HG02642 (cell line): ENCODE data around the gene IFIT1B.

Experiments used
- ATAC-seq: cut with Tn5 transposase; IDR thresholded peaks from one replicate; pipeline ENCODE4 v1.9.1; 2021; ENCODE audit warnings: mild to moderate bottlenecking; ENCODE audit not compliant: unreplicated experiment, poor library complexity

IFIT1B gene

DNA sequence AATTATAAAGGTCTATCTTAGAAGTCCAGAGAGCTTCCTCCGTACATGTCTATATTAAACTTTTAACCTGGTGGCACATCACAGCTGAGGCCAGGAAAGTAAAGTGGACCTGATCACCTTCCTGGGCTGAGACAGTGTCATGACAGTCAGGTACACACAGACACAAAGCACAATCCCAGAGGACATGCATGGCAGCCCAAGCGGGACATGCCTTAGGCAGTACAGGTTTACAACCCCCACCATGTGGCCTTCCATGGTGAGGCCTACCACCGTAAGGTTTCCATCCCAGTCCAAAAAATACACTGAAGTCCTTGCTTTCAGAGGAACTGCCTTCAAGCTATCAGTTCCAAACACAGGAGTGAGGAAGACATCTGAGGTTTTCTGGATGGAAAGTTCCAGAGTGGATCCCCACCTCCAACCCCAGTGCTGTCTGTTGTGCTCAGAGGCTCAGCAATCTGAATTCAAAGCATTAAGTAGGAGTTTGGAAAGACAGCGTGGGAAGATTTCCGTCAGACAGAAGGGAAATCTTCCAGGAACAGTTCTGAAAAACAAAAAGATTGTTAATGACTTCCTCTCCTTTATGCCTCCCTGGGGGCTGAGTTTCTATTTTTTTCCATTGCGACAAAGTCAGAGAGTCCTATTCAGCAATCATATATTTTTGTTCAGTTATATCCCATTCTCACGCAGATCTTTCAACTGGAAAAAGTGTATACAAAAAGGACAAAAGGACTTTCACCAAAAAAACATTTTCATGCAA lies 30.0 kb upstream of the IFIT1B start:
- no peak for ATAC-seq

DNA sequence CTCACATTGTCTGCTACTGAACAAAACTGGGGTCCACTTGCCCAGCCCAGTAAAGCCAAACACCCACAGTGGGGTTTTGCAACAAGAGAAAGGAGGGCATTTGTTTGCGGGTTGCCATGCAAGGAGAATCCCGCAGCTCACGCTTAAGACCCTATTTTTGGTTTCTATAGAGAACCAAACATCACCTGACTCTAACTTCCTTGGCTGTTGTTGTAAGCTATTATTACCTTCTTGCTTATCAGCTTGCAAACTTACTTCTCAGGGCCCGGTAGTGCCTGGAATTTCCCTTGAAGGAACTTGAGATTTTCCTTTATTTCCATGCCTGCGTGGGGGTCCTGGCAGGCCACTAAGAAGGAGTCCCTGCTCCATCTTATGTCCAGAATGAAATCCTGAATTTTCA lies 29.4 kb upstream of the IFIT1B start:
- ATAC-seq: no peak

DNA sequence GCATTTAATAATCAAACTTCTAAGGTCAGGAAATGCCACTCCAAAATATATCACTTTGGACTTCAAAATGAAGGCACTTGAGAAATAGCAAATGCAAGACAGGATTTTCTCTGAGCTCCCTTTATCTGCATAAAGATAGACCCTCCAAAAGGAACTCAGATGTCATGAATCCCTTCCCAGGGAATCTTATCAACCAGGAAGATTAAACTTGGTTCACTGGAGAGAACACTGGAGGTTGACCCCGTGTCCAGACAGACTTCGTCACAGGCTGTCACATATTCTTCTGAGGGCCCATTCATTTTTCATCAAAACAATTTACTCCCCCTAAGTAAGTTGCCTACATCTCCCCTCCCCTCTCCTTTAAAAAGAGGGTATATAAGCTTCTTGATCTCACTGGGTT lies 28.9 kb upstream of the IFIT1B start:
- ATAC-seq: no peak

DNA sequence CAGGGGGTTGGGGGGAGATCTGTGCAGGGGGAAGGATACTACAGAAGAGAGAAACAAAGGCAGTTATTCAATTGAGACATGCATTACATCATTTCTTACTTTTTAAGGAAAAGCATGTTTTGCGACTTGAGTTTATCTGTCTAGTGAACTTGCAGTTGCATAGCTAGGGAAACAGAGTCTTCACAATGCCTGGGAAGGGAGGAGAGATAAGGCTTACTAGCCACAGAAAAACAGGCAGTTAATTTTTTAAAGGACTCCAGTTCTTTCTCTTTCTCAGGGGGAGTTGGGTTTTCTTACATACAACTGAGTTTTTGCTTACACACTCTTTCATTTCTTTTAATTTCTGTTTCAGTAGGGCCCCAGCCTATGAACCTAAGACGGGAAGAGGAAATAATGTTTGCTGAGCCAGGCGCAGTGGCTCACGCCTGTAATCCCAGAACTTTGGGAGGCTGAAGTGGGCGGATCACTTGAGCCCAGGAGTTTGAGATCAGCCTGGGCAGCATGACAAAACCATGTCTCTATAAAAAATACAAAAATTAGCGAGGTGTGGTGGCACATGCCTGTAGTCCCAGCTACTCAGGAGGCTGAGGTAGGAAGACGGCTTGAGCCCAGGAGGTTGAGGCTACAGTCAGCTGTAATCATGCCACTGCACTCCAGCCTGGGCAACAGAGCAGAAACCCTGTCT lies 27.1 kb upstream of the IFIT1B start:
- peak; percentile 44 for ATAC-seq

DNA sequence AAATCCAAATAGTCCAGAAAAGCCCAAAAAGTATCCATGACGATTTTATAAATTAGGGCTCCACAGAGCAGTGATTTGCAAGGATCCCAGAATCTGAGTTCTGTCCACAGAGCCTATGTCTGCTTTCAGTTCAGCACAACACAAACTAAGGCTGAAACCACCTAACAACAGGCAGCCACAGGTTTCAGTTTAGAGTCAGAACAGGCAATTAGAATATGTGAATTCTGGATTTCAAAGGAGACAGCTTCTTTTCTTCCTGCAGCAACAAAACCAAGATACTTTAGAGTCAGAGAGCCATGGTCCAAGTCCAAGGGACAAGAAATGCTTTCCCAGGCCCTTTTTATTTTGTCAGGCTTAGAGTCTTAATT lies 26.5 kb upstream of the IFIT1B start:
- peak; percentile 81 for ATAC-seq

DNA sequence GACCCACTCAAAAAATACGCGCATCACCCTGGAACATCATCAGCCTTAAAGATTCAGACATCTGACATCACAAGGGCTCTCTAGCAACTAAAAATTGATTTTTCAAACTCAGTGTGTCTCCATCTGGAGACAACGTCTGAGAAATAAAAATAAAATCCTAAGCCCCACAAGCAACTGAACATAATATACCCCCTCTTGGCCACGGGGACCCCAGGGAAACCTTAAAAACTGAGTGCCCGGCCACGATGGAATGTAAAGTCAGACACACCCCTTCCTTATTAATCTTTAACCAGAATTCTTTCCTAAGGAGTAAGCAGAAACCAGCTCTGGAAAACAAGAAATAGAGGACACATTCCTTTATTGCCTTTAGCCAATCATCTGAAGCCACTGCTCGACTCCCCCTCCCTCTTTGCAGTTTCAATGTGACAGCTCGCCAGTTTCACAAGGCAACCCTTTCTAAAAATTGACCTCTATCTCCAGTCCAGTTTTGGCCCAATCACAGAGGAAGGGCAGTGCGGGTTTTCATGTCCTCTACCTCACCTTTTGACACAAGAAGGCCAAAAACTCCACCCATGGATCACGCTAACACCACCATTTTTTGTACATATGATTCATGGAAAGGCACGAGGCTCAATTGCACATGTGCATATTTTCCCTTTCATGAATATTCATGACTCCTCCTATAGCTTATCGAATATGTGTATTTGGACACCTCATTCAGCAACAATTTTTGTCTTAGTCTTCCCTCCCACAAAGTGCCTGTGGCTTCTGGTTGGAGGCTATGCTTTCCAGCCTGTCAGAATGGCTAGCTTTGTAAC lies 25.9 kb upstream of the IFIT1B start:
- peak; percentile 36 for ATAC-seq

DNA sequence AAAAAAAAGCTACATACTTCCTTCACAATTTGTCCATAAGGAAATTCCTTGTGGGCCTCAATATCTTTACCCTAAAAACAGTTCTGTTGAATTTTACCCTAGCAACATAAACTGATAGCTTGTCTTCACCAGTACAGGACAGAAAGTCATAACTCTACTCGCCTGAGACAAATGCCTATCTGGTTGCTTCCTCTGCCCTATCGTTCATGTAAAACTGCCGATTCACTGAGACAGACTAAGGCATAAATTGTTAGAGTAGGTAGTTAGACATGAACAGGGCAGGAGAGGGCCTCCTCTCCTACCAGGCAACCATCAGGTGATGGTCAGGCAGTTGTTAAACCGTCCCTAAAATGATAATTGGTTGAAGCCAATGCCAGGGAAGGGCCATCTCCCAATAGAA lies 25.1 kb upstream of the IFIT1B start:
- ATAC-seq: no peak

DNA sequence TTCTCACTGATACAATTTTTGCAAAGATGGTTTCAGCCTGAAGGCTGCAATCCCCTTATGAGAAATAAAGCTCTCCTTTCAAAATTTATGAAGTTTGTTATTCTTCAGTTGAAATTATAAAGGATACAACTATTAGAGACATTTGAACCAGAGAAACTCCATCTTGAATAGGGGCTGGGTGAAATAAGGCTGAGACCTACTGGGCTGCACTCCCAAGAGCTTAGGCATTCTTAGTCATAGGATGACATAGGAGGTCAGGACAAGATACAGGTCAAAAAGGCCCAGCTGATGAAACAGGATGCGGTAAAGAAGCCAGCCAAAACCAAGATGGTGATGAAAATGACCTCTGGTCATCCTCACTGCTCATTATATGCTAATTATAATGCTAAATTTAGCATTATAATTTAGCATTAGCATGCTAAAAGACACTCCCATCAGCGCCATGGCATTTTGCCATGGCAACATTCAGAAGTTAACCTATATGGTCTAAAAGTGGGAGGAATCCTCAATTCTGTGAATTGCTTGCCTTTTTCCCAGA lies 22.4 kb upstream of the IFIT1B start:
- no peak for ATAC-seq

DNA sequence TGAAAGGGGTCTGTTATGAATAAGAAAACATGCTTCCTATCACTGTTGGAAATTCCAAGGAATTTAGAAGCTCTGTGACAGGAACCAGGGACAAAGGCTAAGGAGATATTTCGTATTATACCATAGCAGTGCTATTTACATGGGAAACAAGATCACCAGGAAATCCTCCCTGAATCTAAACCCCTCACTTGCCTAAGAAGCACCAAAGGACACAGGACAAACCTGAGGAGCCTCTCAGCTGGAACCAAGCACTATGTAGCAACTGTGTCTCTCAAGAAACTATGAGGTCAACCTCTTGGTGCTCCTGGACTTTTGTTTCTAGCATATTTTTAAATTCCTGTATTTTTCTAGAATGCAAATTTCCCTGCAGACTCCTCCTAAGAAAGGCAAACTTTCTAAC lies 20.8 kb upstream of the IFIT1B start:
- ATAC-seq: no peak

DNA sequence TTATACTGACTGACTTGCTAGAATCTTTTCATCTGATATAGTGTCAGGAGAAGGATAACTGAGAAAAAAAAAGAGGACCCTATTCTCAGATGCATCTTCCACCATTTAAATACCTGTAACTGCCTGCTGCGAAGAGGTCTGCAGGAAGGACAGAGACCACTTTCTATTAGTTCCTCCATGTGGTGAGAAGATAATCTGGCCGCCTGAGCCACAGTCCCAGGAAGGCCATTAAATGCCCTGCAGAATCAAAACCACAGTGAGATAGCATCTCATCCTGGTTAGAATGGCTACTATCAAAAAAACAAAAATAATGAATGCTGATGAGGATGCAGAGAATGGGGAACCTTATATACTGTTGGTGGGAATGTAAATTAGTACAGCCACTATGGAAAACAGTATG lies 19.9 kb upstream of the IFIT1B start:
- ATAC-seq: no peak

DNA sequence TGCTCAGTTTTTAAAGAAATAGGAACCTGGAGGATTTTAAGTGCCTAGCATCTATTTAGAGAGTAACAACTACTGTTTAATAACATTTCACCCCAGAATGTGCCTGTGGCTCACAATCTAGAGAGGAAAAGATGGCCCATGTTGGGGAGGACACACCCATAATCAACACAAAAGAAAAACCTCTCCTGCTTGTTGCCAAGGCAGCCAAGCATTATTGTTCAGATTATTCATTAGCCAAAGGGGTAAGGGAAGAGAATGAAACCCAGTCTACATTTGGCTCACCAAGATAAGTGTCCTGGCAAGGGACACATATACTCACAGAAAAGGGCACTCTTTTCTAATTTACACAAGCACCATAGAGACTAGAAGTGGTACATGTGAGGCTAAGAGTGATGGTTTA lies 17.7 kb upstream of the IFIT1B start:
- ATAC-seq: no peak

DNA sequence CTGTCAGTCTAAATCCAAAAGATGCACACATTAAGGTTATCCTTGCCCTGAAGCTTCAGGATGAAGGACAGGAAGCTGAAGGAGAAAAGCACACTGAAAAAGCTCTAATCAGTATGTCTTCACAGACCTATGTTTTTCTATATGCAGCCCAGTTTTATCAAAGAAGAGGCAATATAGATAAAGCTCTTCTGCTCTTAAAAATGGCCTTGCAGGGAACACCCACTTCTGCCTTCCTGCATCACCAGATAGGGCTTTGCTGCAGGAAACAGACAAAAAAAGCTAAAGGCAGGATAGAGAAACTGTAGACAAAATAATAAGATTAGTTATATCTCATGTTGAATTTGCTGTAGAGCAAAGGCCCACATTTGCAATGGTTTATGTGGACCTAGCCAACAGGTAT lies 14.9 kb upstream of the IFIT1B start:
- ATAC-seq: no peak

DNA sequence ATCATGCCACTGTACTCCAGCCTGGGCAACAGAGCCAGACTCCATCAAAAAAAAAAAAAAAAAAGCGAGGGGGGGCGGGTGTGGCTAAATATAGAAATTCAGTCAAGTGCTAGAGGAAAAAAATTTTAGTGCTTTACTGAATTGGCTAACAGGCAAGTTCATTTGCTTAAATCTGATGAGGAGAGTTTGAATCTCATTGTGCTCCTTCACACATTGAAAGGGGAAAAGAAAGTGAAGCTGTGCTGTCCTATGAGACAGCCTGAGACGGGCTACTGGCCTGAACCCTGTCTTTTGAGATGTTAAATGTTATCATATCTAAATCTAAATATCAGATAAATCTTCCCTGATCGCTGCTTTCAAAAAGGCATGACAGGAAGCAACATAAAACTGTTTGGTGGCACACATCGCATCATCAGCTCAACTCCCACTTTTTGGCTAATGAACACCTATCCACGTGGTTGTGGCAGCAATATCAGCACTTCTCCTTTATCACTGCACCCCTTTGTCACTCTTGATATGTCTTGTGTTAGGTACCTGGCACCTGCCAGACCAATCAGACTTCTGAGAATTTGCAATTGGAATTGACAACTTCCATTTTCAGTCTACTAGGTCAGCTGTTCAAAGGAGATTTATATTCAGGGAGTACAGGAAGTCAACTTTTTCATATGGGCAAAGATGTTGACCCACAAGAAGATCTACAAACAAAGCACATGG lies 14.0 kb upstream of the IFIT1B start:
- ATAC-seq: no peak

DNA sequence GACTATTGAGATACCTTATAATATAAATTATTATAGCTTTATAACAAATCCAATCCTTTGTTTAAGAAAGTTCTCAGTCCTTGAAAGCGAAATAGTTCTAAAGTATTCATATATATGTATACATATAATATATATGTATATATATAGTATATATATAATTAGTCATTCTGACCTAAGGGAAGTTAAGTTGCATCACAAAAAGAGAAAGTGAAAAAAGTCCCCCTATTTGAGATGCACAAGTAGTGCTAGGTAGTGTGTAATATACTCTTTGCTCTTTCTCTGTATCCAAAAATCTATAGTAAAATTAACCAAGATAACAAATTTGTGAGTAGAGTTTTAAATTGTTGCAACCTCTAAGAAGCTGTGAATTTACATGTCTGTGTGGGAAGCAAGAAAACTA lies 13.3 kb upstream of the IFIT1B start:
- no peak for ATAC-seq

DNA sequence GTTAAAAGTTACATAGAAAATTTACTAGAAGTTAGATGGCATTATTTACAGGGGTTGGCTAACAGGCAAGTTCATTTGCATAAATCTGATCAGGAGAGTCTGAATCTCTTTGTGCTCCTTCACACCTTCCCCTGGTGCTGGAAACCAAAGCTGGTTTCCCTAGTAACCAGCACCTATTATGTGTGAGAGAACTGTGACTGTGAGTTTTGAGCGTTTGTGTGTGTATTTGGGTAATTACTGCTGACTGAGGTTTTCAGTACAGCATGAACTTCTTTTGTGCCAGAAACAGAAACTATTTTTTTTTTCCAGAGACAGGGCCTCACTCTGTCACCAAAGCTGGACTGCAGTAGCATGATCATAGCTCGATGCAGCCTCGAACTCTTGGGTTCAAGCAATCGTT lies 10.3 kb upstream of the IFIT1B start:
- peak; percentile 70 for ATAC-seq

DNA sequence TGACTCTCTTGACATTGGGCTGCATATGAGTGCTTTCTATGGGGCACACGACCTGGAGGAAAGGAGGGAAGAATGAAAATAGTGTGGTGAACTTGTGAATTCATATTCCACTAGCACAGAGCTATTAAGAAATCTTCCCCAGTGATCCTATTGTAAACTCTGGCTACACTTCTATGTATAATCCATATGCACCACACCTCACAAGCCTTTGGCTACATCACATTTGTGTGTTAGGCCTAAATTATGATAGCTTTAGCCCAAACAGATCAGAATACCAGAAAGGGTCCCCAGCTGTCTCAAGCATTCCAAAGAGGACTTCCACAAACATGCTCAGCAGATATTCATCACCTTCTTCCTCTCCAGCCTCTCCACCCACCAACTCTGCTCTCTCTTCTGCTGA lies 9.7 kb upstream of the IFIT1B start:
- ATAC-seq: no peak

DNA sequence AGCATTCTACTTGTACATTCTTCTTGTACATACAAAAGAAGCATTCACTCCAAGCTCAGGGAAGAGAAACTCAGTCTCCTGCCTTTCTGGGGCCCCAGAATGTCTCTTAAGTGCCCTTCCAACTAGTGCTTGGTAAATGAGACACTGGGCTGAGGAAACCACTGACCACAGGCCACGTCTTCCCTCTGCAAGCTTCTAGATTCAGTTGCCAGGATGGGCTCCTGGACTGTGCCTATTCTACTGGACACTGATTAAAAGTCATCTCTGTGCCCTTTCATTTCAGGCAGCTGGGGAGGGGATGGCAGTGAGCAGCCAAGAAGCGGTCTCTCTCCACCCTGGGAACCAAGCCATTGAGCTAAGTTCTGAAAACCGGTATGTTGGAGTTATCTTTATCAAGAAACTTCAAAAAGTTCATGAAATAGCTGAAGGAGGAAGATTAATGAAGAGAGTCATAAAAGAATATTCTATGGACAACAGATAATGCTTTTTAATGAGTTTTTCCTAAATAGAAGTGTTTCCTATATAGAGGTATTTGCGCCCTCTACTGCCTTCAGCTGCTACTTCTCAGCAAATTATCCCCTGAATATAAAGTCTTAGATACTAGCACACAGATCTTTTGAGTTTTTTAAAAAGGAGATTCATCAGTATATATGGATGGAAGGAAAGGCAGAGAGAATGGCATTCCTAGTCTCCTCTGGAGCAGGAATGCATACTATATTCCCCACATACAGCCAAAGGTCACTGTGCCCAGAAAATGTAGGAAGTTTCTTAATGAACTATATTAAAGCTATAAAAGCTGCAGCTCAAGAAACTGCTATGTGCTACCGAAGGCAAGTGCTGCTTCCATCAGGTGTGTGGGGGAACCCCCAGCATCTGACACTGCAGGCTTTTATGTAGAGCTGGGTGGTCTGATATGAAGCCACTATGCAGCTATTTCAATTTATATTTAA lies 8.4 kb upstream of the IFIT1B start:
- ATAC-seq: no peak

DNA sequence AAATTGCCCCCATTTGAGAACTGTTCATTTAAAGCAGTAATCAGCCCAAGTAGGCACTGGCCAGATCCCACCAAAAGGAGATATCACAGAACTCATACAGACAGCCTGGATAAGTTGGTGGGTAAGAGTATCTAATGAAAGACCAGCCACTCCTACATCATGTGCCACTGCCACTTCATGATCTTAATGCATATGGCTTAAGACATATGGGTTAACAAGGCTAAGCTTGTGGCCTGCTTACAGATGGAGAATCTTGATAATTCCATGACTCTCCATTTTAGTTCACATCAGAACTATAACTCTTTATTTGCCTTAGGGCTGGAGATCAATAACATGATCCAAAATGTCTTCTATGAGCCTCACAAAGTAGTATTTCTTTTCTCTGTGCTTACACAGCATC lies 6.8 kb upstream of the IFIT1B start:
- no peak for ATAC-seq

DNA sequence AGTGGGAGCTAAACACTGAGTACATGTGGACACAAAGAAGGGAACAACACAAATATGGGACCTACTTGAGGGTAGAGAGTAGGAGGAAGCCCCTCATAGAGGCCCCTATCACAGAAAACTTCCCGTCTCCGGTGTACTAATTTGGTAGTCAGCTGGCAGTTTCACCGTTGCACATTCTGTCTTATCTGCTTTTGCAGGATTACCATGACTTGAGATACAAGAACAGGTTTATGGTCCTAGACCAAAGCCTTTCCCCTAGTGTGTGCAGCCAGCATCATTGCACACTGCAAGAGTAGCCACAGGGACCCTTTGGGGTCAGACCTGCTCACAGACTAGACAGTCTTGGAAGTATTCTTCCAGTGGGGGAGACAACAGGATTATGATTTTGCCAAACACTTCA lies 5.9 kb upstream of the IFIT1B start:
- ATAC-seq: no peak
